OCI-LY3 (cell line): ENCODE measurements around the gene SNPH.

Source experiments
- EZH2phosphoT487 ChIP-seq: fragments of 200-600 bp; shearing (Covaris generic); IDR thresholded peaks from 2 replicates; pipeline ENCODE4 v1.6.1; 2018; ENCODE audit warnings: antibody characterized with exemption, mixed run types, low read depth
- TF ChIP-seq, protein P1 (sequence below): fragments of 200-600, 300-600 bp; sonication (generic); IDR thresholded peaks from 2 replicates; pipeline ENCODE4 v1.5.1; 2014; ENCODE audit warnings: antibody characterized with exemption, low read length, low read depth

DNA sequence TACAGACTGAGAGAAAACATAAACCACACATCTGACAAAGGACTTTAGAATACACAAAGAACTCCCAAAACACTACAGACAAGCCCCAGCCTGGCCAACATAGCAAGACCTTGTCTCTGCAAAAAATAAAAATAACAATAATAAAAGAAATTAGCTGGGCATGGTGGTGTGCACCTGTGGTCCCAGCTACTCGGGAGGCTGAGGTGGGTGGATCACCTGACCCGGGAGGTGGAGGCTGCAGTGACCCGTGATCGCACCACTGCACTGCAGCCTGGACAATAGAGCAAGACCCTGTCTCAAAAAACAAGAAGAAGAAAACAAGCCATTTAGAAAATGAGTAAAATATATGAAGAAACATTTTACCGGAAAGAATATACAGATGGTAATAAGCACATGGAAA is 49.7 kb downstream of the SNPH start:
- TF ChIP-seq, protein P1, sequence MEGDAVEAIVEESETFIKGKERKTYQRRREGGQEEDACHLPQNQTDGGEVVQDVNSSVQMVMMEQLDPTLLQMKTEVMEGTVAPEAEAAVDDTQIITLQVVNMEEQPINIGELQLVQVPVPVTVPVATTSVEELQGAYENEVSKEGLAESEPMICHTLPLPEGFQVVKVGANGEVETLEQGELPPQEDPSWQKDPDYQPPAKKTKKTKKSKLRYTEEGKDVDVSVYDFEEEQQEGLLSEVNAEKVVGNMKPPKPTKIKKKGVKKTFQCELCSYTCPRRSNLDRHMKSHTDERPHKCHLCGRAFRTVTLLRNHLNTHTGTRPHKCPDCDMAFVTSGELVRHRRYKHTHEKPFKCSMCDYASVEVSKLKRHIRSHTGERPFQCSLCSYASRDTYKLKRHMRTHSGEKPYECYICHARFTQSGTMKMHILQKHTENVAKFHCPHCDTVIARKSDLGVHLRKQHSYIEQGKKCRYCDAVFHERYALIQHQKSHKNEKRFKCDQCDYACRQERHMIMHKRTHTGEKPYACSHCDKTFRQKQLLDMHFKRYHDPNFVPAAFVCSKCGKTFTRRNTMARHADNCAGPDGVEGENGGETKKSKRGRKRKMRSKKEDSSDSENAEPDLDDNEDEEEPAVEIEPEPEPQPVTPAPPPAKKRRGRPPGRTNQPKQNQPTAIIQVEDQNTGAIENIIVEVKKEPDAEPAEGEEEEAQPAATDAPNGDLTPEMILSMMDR: no peak
- no peak for TF ChIP-seq EZH2phosphoT487
